ENCODE results near the gene SRP54. TPM values are rescaled to one million over a fixed set of nuclear protein-coding genes. Genes with fewer than 3 reads are reported as not detected.

The SRP54 gene
- polyA plus RNA-seq, 3 donors: 24.9 to 33.6 (median 25.4) TPM

GRCh38 chr14:34983786-34984185 lies 994 bp downstream of the SRP54 start:
- H3K36me3 Mint-ChIP-seq: peaks cover 6 to 20% of the 10 kb centered on the region in 2 donors
- no peaks in the 10 kb centered on the region for H3K9me3 Mint-ChIP-seq
- peak overlapping the region in 2 of 7 donors; percentile 32 to 81 for H3K27ac Mint-ChIP-seq

GRCh38 chr14:34985740-34986139 lies 2.9 kb downstream of the SRP54 start:
- Mint-ChIP-seq H3K4me1 (peaks cover 7% of the 10 kb centered on the region), H3K27ac (peak overlapping the region in 1 of 7 donors; percentile 27), H3K27me3 (ENCODE audit: low read depth in 3 of 3) (no peaks in the 10 kb centered on the region), H3K4me3 (no peak overlapping the region), H3K9me3 (no peaks in the 10 kb centered on the region), H3K36me3 (peaks cover 5 to 14% of the 10 kb centered on the region in 2 donors)
- Histone ChIP-seq H2AFZ (ENCODE audit: insufficient read depth, low read depth, low read length, poor library complexity, severe bottlenecking) (no peak overlapping the region), H3K27ac (ENCODE audit: low read depth in 1 of 2, low read length in 2 of 2) (no peak overlapping the region), H3K4me3 (replicated peaks in 1 of 3; ENCODE audit: low read depth in 2 of 3, low read length in 3 of 3) (no peak overlapping the region), H4K20me1 (ENCODE audit: insufficient read depth, low read length) (peaks cover 34% of the 10 kb centered on the region), H3K27me3 (ENCODE audit: control insufficient read depth in 2 of 2, insufficient read depth in 2 of 2, low read length in 2 of 2) (no peaks in the 10 kb centered on the region), H3K4me2 (replicated peaks; ENCODE audit: extremely low read depth, low read length, poor library complexity, severe bottlenecking) (no peak overlapping the region), H3K9ac (ENCODE audit: insufficient read depth, low read length, poor library complexity, severe bottlenecking) (no peak overlapping the region), H3K36me3 (replicated peaks in 1 of 2; ENCODE audit: control insufficient read depth in 1 of 2, insufficient read depth in 2 of 2, low read length in 2 of 2) (no peaks in the 10 kb centered on the region), H3K9me3 (replicated peaks in 1 of 2; ENCODE audit: control insufficient read depth in 1 of 2, insufficient read depth in 1 of 2, low read length in 2 of 2) (no peaks in the 10 kb centered on the region), H3K4me1 (ENCODE audit: control insufficient read depth in 1 of 2, insufficient read depth in 2 of 2, low read length in 2 of 2) (peaks cover 27 to 37% of the 10 kb centered on the region in 2 donors), H3K79me2 (ENCODE audit: insufficient read depth, low read length) (peaks cover 85% of the 10 kb centered on the region)
- intact Hi-C loops (cut with micrococcal nuclease): loop anchor here (10.0 kb wide), 3 partner anchors 59 to 429 kb away; partner anchors contain the start of gene FAM177A1 (in 1 of the 2)
- DNase-seq: no peak
- no CpG with 5 or more reads among the region's 3 CpGs for WGBS (ENCODE audit: insufficient coverage)
- no peak for TF ChIP-seq CTCF (IDR thresholded peaks at IDR 0.05)

More at GRCh38 chr14:34983786-34984185, 994 bp downstream of the SRP54 start:
- H3K9ac ChIP-seq (ENCODE audit: insufficient read depth, low read length, poor library complexity, severe bottlenecking): peak overlapping the region; percentile 78
- no peaks in the 10 kb centered on the region for H3K36me3 ChIP-seq (replicated peaks in 1 of 2; ENCODE audit: control insufficient read depth in 1 of 2, insufficient read depth in 2 of 2, low read length in 2 of 2)
- TF ChIP-seq CTCF (IDR thresholded peaks at IDR 0.05): no peak
- H3K27me3 ChIP-seq (ENCODE audit: control insufficient read depth in 2 of 2, insufficient read depth in 2 of 2, low read length in 2 of 2): no peaks in the 10 kb centered on the region
- no peaks in the 10 kb centered on the region for H3K9me3 ChIP-seq (replicated peaks in 1 of 2; ENCODE audit: control insufficient read depth in 1 of 2, insufficient read depth in 1 of 2, low read length in 2 of 2)
- no peak overlapping the region for H2AFZ ChIP-seq (ENCODE audit: insufficient read depth, low read depth, low read length, poor library complexity, severe bottlenecking)
- peaks cover 29 to 39% of the 10 kb centered on the region in 2 donors for H3K4me1 ChIP-seq (ENCODE audit: control insufficient read depth in 1 of 2, insufficient read depth in 2 of 2, low read length in 2 of 2)
- H3K4me2 ChIP-seq (replicated peaks; ENCODE audit: extremely low read depth, low read length, poor library complexity, severe bottlenecking): peak overlapping the region; percentile 87
- H4K20me1 ChIP-seq (ENCODE audit: insufficient read depth, low read length): peaks cover 15% of the 10 kb centered on the region
- peak overlapping the region in 1 of 2 donors; percentile 95 for H3K27ac ChIP-seq (ENCODE audit: low read depth in 1 of 2, low read length in 2 of 2)
- WGBS (ENCODE audit: insufficient coverage): no CpG with 5 or more reads among the region's 3 CpGs
- Mint-ChIP-seq H3K27me3 (ENCODE audit: low read depth in 3 of 3) (peaks cover 0 to 2% (median 0%) of the 10 kb centered on the region in 3 donors), H3K4me3 (no peak overlapping the region), H3K4me1 (peaks cover 4% of the 10 kb centered on the region)
- peak overlapping the region; percentile 61 to 90 (median 78) for H3K4me3 ChIP-seq (replicated peaks in 1 of 3; ENCODE audit: low read depth in 2 of 3, low read length in 3 of 3)
- peaks cover 83% of the 10 kb centered on the region for H3K79me2 ChIP-seq (ENCODE audit: insufficient read depth, low read length)
- peak; percentile 16 to 65 (median 55) for DNase-seq
- intact Hi-C loops (cut with micrococcal nuclease): loop anchor here (2.0 to 10.0 kb wide), 7 partner anchors 61 to 431 kb away; partner anchors contain the start of genes FAM177A1 (in 2 of the 2), PPP2R3C (in 1 of the 2) and PRORP (in 1 of the 2)
